Right lobe of liver (tissue), 4 donors: Measurements from ENCODE around the gene IFITM10.

Experiments
- CTCF ChIP-seq, 4 donors: fragments of 200-600 bp in 3 of 4; fragments of 450-650 bp in 1 of 4; IDR thresholded peaks; one replicate each; pipeline versions ENCODE4 v1.5.1 to v1.8.0; 2016 to 2022; ENCODE audit warnings: antibody characterized with exemption in 4 of 4, mild to moderate bottlenecking in 2 of 4
- POLR2A ChIP-seq: fragments of 450-650 bp; IDR thresholded peaks from one replicate; pipeline ENCODE4 v1.6.1; 2017; ENCODE audit warnings: antibody characterized with exemption, mild to moderate bottlenecking
- donor health status: DM: no; HTN: no; CAD: no.
- donor health status: DM: no; HTN: no; CAD: no.
- donor health status: DM: no; HTN: yes; CAD: no.

GRCh38 chr11:1694846-1695547, 55.4 kb downstream of the IFITM10 start:
- no peak for TF ChIP-seq CTCF (IDR thresholded peaks at IDR 0.05)
- TF ChIP-seq POLR2A, result no peak
